ENCODE measurements around the gene CHSY3.

DNA sequence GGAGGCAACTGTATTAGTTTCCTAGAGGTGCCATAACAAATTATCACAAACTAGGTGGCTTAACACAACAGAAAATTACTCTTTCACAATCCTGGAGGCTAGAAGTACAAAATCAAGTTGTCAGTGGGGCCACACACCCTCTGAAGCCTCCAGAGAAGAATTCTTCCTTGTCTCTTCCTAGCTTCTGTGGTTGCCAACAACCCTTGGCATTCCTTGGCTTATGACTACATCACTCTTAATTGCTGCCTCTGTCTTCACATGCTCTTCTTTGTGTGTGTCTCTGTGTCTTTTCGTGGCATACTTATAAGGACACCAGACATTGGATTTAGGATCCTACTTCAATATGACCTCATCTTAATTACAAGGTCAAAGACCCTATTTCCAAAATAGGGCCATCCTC lies 327.5 kb downstream of the CHSY3 start:
- TF ChIP-seq, protein P1, sequence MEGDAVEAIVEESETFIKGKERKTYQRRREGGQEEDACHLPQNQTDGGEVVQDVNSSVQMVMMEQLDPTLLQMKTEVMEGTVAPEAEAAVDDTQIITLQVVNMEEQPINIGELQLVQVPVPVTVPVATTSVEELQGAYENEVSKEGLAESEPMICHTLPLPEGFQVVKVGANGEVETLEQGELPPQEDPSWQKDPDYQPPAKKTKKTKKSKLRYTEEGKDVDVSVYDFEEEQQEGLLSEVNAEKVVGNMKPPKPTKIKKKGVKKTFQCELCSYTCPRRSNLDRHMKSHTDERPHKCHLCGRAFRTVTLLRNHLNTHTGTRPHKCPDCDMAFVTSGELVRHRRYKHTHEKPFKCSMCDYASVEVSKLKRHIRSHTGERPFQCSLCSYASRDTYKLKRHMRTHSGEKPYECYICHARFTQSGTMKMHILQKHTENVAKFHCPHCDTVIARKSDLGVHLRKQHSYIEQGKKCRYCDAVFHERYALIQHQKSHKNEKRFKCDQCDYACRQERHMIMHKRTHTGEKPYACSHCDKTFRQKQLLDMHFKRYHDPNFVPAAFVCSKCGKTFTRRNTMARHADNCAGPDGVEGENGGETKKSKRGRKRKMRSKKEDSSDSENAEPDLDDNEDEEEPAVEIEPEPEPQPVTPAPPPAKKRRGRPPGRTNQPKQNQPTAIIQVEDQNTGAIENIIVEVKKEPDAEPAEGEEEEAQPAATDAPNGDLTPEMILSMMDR (conservative IDR thresholded peaks at IDR 0.05 in 1 of 2, IDR thresholded peaks at IDR 0.05 in 1 of 2; ENCODE audit: extremely low read depth in 1 of 2, insufficient read depth in 1 of 2, low read depth in 1 of 2, low read length in 2 of 2): no peak
- no peak for TF ChIP-seq EZH2 (IDR thresholded peaks at IDR 0.05; ENCODE audit: borderline replicate concordance, low read length)

All from mammary epithelial cell (primary cell).